BJ (cell line): ENCODE results near the gene RBP5. TPM values are rescaled to one million over a fixed set of nuclear protein-coding genes. Genes with fewer than 3 reads are reported as not detected.

Experiments
- CTCF ChIA-PET: fragments of 350-600 bp; formaldehyde crosslinking; extraction: SDS; loops from one replicate; lab custom pipeline; 2021; ENCODE audit warnings: antibody characterized with exemption, inconsistent platforms; lab: Yijun Ruan, JAX
- POLR2A ChIA-PET: fragments of 300-600 bp; sonication (Branson Sonifier 250); formaldehyde crosslinking; extraction: SDS; loops from one replicate; lab custom pipeline; 2021; ENCODE audit warnings: antibody characterized with exemption; lab: Charles Lee
- DNase-seq: peaks from one replicate; pipeline ENCODE4 v3.0.0-alpha.2; 2011; ENCODE audit warnings: low read depth
- H3K27me3 ChIP-seq: 2 replicates; pipeline ENCODE4 v1.6.0; 2011; ENCODE audit warnings: low read length; ENCODE audit not compliant: control insufficient read depth, insufficient read depth
- H3K36me3 ChIP-seq: 2 replicates; pipeline ENCODE4 v1.5.1; 2011; ENCODE audit warnings: low read length; ENCODE audit not compliant: control insufficient read depth, insufficient read depth
- H3K4me3 ChIP-seq: 2 replicates; pipeline ENCODE4 v1.5.1; 2011; ENCODE audit warnings: low read depth, mild to moderate bottlenecking, control low read depth, low read length
- CTCF ChIP-seq: IDR thresholded peaks from 2 replicates; pipeline ENCODE4 v1.5.1; 2011; ENCODE audit warnings: low read depth, mild to moderate bottlenecking, control low read depth, inconsistent platforms, low read length, moderate library complexity; ENCODE audit not compliant: insufficient read depth
- polyA plus RNA-seq: library from polyadenylated mRNA; depleted of rRNA; stranded (reverse); fragments of >200 nt; gene quantifications from 2 replicates; pipeline ENCODE4 v1.2.3, GENCODE V29; 2011

The RBP5 gene
- polyA plus RNA-seq, 1 experiment = not detected

DNA sequence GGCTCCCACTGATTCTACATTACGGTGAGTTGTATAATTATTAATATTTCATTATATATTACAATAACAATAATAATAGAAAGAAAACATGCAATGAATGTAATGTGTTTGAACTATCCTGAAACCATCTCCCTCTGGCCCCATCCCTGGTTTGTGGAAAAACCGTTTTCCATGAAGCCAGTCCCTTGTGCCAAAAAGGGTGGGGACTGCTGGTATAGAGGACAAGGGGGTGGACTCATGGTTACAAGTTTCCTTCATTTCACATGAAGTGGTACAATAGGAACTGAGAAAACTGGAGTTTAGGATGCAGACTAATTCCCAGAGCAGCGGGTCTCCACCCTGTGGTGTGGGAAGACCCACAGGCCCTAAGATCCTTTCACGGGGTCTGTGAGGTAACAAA is 16.6 kb downstream of the RBP5 start:
- no peak for TF ChIP-seq CTCF
- DNase-seq = no peak
- ChIA-PET CTCF (interaction anchor here (1.0 to 8.4 kb wide), 13 partner anchors 9 to 188 kb away, joined by 3 to 151 read pairs (median 6); partner anchors contain the start of genes C12orf57, C1R, C1S and CLSTN3), POLR2A (no interaction called here)
- no peaks in the 10 kb centered on the region for H3K27me3 ChIP-seq
- no peak overlapping the region for H3K4me3 ChIP-seq
- H3K36me3 ChIP-seq = peaks cover 6% of the 10 kb centered on the region

- ChIA-PET CTCF (interaction anchor here (0.8 to 8.4 kb wide), 10 partner anchors 15 to 239 kb away, joined by 3 to 151 read pairs (median 8); partner anchors contain the start of genes C12orf57, C1R, C1S and RNU7-1), POLR2A (no interaction called here)
- no peak for TF ChIP-seq CTCF
- peaks cover 3% of the 10 kb centered on the region for H3K36me3 ChIP-seq
- no peaks in the 10 kb centered on the region for H3K27me3 ChIP-seq
- no peak for DNase-seq
- no peak overlapping the region for H3K4me3 ChIP-seq
Measured at GRCh38 chr12:7110661-7111060, 18.0 kb downstream of the RBP5 start.

DNA sequence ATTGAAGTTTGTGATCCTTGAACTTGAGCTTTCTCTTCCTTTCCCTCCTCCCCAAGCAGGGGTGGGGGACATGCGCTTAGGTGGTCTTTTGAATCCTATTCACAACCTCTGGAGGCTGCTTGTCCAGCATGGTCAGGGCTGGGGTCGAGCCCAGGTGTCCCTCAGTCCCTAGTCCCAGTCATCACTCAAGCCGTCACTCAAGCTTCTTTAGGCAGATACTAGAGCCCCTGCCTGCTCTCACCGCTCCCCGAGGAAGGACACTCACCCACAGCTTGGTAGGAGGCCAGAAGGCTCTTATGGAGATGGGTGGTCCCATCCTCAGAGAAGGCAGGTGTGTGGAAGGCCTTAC is 19.1 kb downstream of the RBP5 start:
- DNase-seq = no peak
- no peaks in the 10 kb centered on the region for H3K27me3 ChIP-seq
- CTCF ChIA-PET = interaction anchor here (0.7 to 8.4 kb wide), 24 partner anchors 10 to 238 kb away, joined by 3 to 151 read pairs (median 6); partner anchors contain the start of genes C12orf57, C1R, C1S and RNU7-1
- H3K36me3 ChIP-seq = peaks cover 2% of the 10 kb centered on the region
- H3K4me3 ChIP-seq = peak overlapping the region; percentile 68
- TF ChIP-seq CTCF = no peak
- POLR2A ChIA-PET = no interaction called here

DNA sequence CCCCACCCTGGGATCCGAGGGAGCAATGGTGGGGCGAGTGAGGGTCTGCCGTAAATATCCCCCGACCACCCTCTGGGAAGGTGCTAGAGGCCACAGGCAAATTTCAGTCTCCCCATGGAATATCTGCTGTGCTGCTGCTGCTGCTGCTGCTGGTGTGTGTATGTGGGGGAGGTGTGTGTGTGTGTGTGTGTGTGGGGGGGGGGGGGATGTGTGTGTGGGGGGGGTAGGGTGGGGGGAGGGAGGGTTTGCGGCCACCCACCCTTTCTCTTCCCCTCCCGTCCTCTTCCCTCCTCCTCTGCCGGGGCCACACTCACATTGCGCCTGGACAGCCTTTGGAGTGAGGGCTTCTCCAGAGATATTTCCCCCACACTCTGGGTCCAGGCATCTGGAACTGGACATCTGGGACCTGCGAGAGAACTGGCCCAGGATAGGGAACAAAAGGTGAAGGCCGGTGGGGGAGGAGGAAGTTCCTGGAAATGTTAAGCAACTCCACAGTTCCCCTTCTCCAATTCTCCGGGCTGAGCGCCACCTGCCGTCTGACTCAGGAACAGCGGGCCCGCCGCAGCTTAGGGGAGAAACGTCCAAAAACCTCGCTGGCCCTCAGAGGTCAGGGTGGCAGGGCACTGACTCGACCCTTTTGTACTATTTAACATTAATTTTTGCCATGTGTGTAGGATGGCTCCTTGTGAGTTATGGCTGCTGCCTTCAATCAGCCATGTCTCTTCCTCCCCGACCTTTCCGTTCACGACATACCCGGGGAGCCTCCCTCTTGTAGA is 19.7 kb downstream of the RBP5 start, which contains the start of gene C1RL:
C1RL (minus strand) TSS at position 419 of the 776 bp plus-strand sequence; CDS start at position 385, 34 bp downstream.
- TF ChIP-seq CTCF = peak; percentile 98

More for the DNA sequence above, 19.7 kb downstream of the RBP5 start, which contains the start of gene C1RL:
- CTCF ChIA-PET = interaction anchor here (0.7 to 8.4 kb wide), 37 partner anchors 11 to 237 kb away, joined by 3 to 151 read pairs (median 5); partner anchors contain the start of genes C12orf57, C1R, C1S and RNU7-1
- Histone ChIP-seq H3K4me3 (peak within 1 kb of the TSS; percentile 68), H3K27me3 (no peaks in the 10 kb centered on the region), H3K36me3 (peaks cover 6% of the 10 kb centered on the region)
- DNase-seq = no peak
- POLR2A ChIA-PET = no interaction called here
